ENCODE data around the gene FXR2. TPM values are rescaled to one million over a fixed set of nuclear protein-coding genes. Genes with fewer than 3 reads are reported as not detected.

The FXR2 gene
- total and polyA plus RNA-seq, 10 of the 15 experiments (the other 5 are each of a cell fraction or from before 2014, with no cell fraction given): 1.6 to 33.3 (median 22.0) TPM

DNA sequence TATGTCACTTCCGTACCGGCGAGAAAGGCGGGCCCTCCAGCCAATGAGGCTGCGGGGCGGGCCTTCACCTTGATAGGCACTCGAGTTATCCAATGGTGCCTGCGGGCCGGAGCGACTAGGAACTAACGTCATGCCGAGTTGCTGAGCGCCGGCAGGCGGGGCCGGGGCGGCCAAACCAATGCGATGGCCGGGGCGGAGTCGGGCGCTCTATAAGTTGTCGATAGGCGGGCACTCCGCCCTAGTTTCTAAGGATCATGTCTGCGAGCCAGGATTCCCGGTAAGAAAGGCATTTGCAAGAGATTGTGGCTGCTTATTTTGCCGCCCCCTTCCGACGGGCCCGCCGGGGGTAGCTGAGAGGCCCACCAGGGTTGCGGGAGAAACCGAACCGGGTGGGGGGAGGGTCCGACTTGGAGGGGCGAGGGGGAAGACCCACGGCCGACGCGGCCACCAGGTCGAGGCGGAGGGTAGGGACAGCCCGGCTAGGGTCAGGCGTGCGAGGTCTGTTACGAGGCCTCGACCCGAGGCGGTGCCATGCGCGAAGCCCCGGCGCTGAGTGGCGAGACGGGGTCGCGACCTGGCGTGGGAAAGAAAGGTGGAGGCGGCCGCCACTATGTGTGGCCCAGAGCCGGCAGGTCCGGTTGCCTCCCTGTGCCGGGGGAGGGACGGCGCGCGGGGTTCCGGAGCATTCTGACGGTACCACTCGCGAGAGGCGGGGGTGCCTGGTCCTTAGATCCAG lies 41.9 kb downstream of the FXR2 start (continued):
- no peak for TF ChIP-seq SIX5 (IDR thresholded peaks at IDR 0.05; ENCODE audit: low read depth, low read length, severe bottlenecking)
- peak; percentile 89; the same call in 1 of the 2 replicates for TF ChIP-seq TCF3 (IDR thresholded peaks at IDR 0.05; ENCODE audit: borderline replicate concordance, insufficient read depth, low read depth, low read length)
- TF ChIP-seq EP300 (IDR thresholded peaks at IDR 0.05; ENCODE audit: borderline replicate concordance in 1 of 2, control insufficient read depth in 1 of 2, low read depth in 2 of 2, low read length in 2 of 2): no peak
- peak; percentile 53; the same call in 1 of the 2 replicates for TF ChIP-seq FOXM1 (IDR thresholded peaks at IDR 0.05; ENCODE audit: low read depth, low read length)
- no peak for TF ChIP-seq STAT1 (conservative IDR thresholded peaks at IDR 0.05)
- TF ChIP-seq MEF2A (IDR thresholded peaks at IDR 0.05; ENCODE audit: insufficient read depth, low read depth, low read length): 0 out of 2 replicates have a peak, but pooled peaks have one; percentile 21
- peak; percentile 94 for TF ChIP-seq CBFB (IDR thresholded peaks at IDR 0.05; ENCODE audit: low read depth)
- peak; percentile 68 for TF ChIP-seq SKIL (IDR thresholded peaks at IDR 0.05; ENCODE audit: low read depth, poor library complexity, severe bottlenecking)
- no peak for TF ChIP-seq HDAC2 (IDR thresholded peaks at IDR 0.05)
- TF ChIP-seq REST (IDR thresholded peaks at IDR 0.05; ENCODE audit: low read depth, low read length): 0 out of 2 replicates have a peak, but pooled peaks have one; percentile 43
- no peak for TF ChIP-seq KAT2A (conservative IDR thresholded peaks at IDR 0.05; ENCODE audit: control insufficient read depth, low read depth, low read length)
- no peak for TF ChIP-seq NFXL1 (IDR thresholded peaks at IDR 0.05; ENCODE audit: borderline replicate concordance)
- TF ChIP-seq USF1 (IDR thresholded peaks at IDR 0.05; ENCODE audit: borderline replicate concordance, extremely low read length, insufficient read depth, low read depth, low read length): no peak
- TF ChIP-seq ZNF384 (IDR thresholded peaks at IDR 0.05; ENCODE audit: borderline replicate concordance, low read depth, low read length): no peak
- TF ChIP-seq, protein P1, sequence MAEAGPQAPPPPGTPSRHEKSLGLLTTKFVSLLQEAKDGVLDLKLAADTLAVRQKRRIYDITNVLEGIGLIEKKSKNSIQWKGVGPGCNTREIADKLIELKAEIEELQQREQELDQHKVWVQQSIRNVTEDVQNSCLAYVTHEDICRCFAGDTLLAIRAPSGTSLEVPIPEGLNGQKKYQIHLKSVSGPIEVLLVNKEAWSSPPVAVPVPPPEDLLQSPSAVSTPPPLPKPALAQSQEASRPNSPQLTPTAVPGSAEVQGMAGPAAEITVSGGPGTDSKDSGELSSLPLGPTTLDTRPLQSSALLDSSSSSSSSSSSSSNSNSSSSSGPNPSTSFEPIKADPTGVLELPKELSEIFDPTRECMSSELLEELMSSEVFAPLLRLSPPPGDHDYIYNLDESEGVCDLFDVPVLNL (IDR thresholded peaks at IDR 0.05; ENCODE audit: low read depth, low read length): 0 out of 2 replicates have a peak, but pooled peaks have one; percentile 3
- no peak for TF ChIP-seq TBL1XR1 (IDR thresholded peaks at IDR 0.05; ENCODE audit: low read depth, low read length)
- peak; percentile 64; the same call in 1 of the 2 replicates for TF ChIP-seq NKRF (conservative IDR thresholded peaks at IDR 0.05)
- TF ChIP-seq RELA (IDR thresholded peaks at IDR 0.05; ENCODE audit: borderline replicate concordance, partially characterized antibody): no peak
